ENCODE measurements around the gene FOXD1. TPM values are rescaled to one million over a fixed set of nuclear protein-coding genes. Genes with fewer than 3 reads are reported as not detected.

The FOXD1 gene
- total RNA-seq, 1 experiment from 2014 or later = 50.9 TPM

- ChIA-PET CTCF (no interaction called here), POLR2A (interaction anchor here (0.6 to 1.1 kb wide), 2 partner anchors 9 to 31 kb away, joined by 3 to 5 read pairs; no protein-coding TSS in a partner anchor)
- DNase-seq (ENCODE audit: unreplicated experiment) = no peak
- H3K36me3 Mint-ChIP-seq (ENCODE audit: insufficient read depth, unreplicated experiment) = no peaks in the 10 kb centered on the region
- H3K27ac Mint-ChIP-seq (ENCODE audit: low read depth, unreplicated experiment) = no peak overlapping the region
- no peaks in the 10 kb centered on the region for H3K9me3 Mint-ChIP-seq (ENCODE audit: unreplicated experiment)
- no TSS peak for BruUV-seq (replicated peaks)
- H3K4me1 Mint-ChIP-seq (ENCODE audit: insufficient read depth, unreplicated experiment) = peaks cover 6% of the 10 kb centered on the region
- H3K27me3 Mint-ChIP-seq (ENCODE audit: insufficient read depth, unreplicated experiment) = no peaks in the 10 kb centered on the region
- intact Hi-C loops (cut with micrococcal nuclease) = no loop called here
- no peak overlapping the region for H3K4me3 Mint-ChIP-seq (ENCODE audit: unreplicated experiment)
- TF ChIP-seq, protein P1, sequence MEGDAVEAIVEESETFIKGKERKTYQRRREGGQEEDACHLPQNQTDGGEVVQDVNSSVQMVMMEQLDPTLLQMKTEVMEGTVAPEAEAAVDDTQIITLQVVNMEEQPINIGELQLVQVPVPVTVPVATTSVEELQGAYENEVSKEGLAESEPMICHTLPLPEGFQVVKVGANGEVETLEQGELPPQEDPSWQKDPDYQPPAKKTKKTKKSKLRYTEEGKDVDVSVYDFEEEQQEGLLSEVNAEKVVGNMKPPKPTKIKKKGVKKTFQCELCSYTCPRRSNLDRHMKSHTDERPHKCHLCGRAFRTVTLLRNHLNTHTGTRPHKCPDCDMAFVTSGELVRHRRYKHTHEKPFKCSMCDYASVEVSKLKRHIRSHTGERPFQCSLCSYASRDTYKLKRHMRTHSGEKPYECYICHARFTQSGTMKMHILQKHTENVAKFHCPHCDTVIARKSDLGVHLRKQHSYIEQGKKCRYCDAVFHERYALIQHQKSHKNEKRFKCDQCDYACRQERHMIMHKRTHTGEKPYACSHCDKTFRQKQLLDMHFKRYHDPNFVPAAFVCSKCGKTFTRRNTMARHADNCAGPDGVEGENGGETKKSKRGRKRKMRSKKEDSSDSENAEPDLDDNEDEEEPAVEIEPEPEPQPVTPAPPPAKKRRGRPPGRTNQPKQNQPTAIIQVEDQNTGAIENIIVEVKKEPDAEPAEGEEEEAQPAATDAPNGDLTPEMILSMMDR (IDR thresholded peaks at IDR 0.05; ENCODE audit: unreplicated experiment) = no peak
Measured at GRCh38 chr5:73422164-73422563, 26.4 kb downstream of the FOXD1 start.

DNA sequence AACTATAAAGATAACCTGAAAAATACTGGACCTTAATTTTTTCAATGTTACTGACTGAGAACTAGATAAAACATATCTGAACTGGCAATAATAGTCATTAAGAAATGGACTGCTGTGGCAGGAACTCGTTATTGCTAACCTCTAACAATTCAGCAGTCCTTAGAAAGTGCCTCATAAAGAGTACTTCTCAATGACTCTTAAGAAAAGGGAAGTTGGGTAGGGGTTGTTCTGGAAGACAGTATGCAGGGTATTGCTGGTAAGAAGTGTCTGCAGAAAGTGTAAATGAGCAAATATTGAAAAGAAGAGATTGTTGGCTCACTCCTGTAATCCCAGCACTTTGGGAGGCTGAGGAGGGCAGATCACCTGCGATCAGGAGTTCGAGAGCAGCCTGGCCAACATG is 27.9 kb downstream of the FOXD1 start:
- intact Hi-C loops (cut with micrococcal nuclease) = no loop called here
- Mint-ChIP-seq H3K9me3 (ENCODE audit: unreplicated experiment) (no peaks in the 10 kb centered on the region), H3K36me3 (ENCODE audit: insufficient read depth, unreplicated experiment) (no peaks in the 10 kb centered on the region), H3K4me3 (ENCODE audit: unreplicated experiment) (no peak overlapping the region), H3K27ac (ENCODE audit: low read depth, unreplicated experiment) (no peak overlapping the region), H3K27me3 (ENCODE audit: insufficient read depth, unreplicated experiment) (no peaks in the 10 kb centered on the region), H3K4me1 (ENCODE audit: insufficient read depth, unreplicated experiment) (peaks cover 6% of the 10 kb centered on the region)
- TF ChIP-seq, protein P1 (IDR thresholded peaks at IDR 0.05; ENCODE audit: unreplicated experiment) = no peak
- ChIA-PET CTCF (no interaction called here), POLR2A (no interaction called here)
- DNase-seq (ENCODE audit: unreplicated experiment) = no peak
- BruUV-seq (replicated peaks) = no TSS peak

DNA sequence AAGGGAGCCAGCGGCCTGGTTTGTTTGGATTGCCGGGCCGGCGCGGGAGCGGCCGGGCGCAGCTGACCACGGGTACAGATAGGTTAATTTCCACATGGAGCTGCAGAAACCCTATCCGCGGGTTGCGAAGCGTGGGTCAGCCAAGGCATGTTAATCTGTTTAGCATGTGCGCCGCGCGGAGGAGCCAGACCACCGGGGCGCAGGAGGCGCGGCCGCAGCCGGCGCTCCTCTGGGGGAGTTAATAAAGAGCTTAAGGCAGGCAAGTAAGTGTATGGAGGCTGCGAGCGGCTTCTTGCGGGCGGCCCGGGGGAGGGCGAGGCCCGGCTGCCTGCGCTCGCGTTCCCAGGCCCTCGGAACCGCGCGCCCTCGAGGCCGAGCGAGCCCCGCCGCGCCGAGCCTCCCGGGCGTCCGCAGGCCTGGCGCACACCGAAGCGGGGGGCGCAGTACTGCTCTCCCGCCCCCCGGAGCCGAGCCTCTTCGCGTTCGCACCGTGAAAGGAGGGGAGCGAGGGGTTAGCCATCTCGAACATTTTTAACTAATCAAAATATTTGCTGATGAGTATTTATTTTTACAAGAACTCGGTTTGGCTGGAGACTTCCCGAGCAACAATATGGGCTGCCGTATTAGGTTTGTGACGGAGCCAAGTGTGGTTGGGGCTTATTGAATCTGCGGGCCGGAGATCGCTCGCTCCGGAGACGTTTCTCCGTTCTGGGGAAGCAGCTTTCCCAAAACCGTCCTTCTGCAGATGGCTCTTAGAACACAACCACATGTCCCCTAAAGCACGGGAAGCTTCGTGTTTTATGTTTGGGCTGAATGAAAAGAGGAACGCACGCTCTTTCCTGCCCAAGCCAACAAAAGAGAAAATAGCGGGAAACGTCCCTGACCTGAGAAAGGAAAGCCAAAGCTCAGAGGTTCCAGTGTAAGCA is 28.8 kb downstream of the FOXD1 start:
- ChIA-PET POLR2A (no interaction called here), CTCF (no interaction called here)
- DNase-seq (ENCODE audit: unreplicated experiment) = no peak
- Mint-ChIP-seq H3K4me3 (ENCODE audit: unreplicated experiment) (no peak overlapping the region), H3K27ac (ENCODE audit: low read depth, unreplicated experiment) (no peak overlapping the region), H3K9me3 (ENCODE audit: unreplicated experiment) (no peaks in the 10 kb centered on the region), H3K36me3 (ENCODE audit: insufficient read depth, unreplicated experiment) (no peaks in the 10 kb centered on the region), H3K4me1 (ENCODE audit: insufficient read depth, unreplicated experiment) (peaks cover 5% of the 10 kb centered on the region), H3K27me3 (ENCODE audit: insufficient read depth, unreplicated experiment) (no peaks in the 10 kb centered on the region)
- TF ChIP-seq, protein P1 (IDR thresholded peaks at IDR 0.05; ENCODE audit: unreplicated experiment) = no peak
- intact Hi-C loops (cut with micrococcal nuclease) = no loop called here
- no TSS peak for BruUV-seq (replicated peaks)

DNA sequence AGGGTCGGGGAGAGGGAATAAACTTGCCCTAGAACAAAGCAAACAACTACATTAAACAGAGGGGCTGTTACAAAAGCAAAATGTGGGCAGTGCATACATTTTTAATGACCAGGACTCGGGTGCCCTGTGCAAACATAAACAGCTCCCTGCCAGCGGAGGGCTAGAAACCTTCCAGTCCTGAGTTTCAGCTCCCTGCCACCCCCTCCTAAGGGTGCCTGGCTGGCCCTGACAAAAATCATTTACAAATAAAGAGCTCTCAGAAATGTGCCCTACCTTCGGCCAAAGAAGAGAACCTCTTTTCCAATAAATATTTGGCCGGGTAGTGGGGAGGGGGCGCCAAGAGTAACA is 29.5 kb downstream of the FOXD1 start:
- no peaks in the 10 kb centered on the region for H3K36me3 Mint-ChIP-seq (ENCODE audit: insufficient read depth, unreplicated experiment)
- H3K27me3 Mint-ChIP-seq (ENCODE audit: insufficient read depth, unreplicated experiment) = no peaks in the 10 kb centered on the region
- ChIA-PET POLR2A (no interaction called here), CTCF (no interaction called here)
- intact Hi-C loops (cut with micrococcal nuclease) = no loop called here
- no TSS peak for BruUV-seq (replicated peaks)
- H3K9me3 Mint-ChIP-seq (ENCODE audit: unreplicated experiment) = no peaks in the 10 kb centered on the region
- DNase-seq (ENCODE audit: unreplicated experiment) = no peak
- H3K27ac Mint-ChIP-seq (ENCODE audit: low read depth, unreplicated experiment) = no peak overlapping the region
- H3K4me1 Mint-ChIP-seq (ENCODE audit: insufficient read depth, unreplicated experiment) = no peaks in the 10 kb centered on the region
- H3K4me3 Mint-ChIP-seq (ENCODE audit: unreplicated experiment) = no peak overlapping the region
- TF ChIP-seq, protein P1 (IDR thresholded peaks at IDR 0.05; ENCODE audit: unreplicated experiment) = no peak
